VCaP (cell line): Measurements from ENCODE around the gene SDCCAG8.

ENCODE experiments used
- H3K27ac ChIP-seq: fragments of 450-650 bp; 2 replicates; pipeline ENCODE4 v1.5.1; 2017
- TF ChIP-seq, protein P1 (sequence below): fragments of 450-650 bp; conservative IDR thresholded peaks from 2 replicates; pipeline ENCODE4 v1.5.1; 2017; ENCODE audit warnings: mild to moderate bottlenecking, moderate library complexity

The SDCCAG8 gene

GRCh38 chr1:243391355-243391754 is 135.5 kb downstream of the SDCCAG8 start:
- TF ChIP-seq, protein P1, sequence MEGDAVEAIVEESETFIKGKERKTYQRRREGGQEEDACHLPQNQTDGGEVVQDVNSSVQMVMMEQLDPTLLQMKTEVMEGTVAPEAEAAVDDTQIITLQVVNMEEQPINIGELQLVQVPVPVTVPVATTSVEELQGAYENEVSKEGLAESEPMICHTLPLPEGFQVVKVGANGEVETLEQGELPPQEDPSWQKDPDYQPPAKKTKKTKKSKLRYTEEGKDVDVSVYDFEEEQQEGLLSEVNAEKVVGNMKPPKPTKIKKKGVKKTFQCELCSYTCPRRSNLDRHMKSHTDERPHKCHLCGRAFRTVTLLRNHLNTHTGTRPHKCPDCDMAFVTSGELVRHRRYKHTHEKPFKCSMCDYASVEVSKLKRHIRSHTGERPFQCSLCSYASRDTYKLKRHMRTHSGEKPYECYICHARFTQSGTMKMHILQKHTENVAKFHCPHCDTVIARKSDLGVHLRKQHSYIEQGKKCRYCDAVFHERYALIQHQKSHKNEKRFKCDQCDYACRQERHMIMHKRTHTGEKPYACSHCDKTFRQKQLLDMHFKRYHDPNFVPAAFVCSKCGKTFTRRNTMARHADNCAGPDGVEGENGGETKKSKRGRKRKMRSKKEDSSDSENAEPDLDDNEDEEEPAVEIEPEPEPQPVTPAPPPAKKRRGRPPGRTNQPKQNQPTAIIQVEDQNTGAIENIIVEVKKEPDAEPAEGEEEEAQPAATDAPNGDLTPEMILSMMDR = no peak

GRCh38 chr1:243393096-243393495 is 137.3 kb downstream of the SDCCAG8 start:
- TF ChIP-seq, protein P1 = no peak
- no peak overlapping the region for H3K27ac ChIP-seq

More at GRCh38 chr1:243391355-243391754, 135.5 kb downstream of the SDCCAG8 start:
- H3K27ac ChIP-seq = no peak overlapping the region

GRCh38 chr1:243394066-243394465 is 138.2 kb downstream of the SDCCAG8 start:
- peak overlapping the region; percentile 61 for H3K27ac ChIP-seq
- TF ChIP-seq, protein P1 = no peak

DNA sequence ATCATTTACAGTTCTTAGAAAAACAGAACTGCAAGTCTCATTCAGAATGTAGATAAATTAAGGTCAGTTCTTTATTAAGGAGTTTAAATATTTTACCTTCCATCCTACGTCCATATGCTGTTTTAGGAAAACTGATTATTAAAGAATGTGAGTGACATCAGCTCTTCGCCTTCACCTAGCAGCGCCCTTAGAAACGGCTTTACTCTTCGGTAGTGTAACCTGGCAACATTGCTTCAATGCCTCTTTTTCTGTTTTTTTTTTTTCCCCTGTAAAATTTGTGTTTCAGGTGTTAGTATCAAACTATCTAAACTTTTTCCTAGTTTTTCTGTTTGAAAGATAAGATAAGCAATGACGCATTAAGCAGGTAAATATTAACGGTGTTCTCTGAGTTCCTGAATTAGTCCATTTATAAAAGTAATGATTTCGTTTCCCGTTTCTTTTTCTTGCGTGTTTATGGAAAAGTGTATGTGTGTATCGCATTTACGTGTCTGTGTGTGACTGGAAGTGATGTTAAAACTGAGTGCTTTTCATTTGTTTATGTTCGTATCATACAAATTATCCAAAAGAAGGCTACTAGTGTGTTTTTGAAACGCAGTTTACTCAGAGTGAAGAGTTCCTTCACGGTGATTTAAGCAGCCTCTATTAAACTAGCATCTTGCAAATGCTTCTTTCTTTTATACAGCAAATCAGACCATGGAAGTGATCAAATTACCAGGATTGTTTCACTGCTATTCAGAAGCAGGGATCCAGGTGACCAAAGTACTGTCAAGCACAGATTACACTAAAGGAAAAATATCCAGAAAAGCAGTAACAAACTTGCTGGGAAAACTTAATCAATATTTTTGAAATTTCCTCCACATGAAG is 139.0 kb downstream of the SDCCAG8 start:
- TF ChIP-seq, protein P1 = no peak
- peak overlapping the region; percentile 61 for H3K27ac ChIP-seq

DNA sequence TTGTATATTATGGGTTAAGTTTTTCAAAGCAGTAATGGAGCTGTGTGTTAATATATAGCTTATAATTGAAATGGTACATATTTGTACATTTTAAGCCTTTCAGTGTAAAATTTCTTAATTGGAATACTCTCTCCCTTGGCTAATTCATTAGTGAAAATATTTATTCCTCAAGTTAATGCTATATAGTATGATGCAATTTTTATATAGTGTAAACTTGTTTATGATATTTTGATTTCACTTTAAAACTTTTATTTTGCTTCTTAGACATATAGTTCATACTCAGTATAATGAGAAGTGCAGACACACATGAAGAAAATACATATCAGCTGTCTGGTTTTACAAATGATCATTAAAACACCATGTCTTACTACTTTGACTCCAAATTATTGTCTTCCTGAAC is 140.6 kb downstream of the SDCCAG8 start:
- TF ChIP-seq, protein P1 = no peak

DNA sequence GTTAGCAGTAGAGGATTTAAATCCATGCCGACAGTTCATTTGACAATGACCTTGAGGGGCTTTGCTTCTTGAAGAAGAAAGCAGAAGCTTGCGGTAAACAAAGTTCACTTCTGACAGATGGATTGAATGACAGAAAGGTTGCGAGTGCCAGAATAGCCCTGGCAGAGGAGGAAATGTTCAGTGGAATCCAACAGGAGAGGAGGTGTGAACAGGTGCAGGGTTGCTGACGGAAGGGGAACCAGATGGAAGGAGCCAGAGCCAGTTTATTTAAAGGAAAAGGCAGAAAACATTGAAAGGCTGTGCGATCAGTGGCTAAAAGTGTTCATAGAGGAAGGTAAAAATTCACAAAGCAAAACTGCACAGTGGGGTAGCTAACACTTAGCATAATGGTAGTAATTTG is 141.0 kb downstream of the SDCCAG8 start:
- peak overlapping the region; percentile 81 for H3K27ac ChIP-seq
- TF ChIP-seq, protein P1 = no peak

More for the DNA sequence above, 140.6 kb downstream of the SDCCAG8 start:
- peak overlapping the region; percentile 81 for H3K27ac ChIP-seq

DNA sequence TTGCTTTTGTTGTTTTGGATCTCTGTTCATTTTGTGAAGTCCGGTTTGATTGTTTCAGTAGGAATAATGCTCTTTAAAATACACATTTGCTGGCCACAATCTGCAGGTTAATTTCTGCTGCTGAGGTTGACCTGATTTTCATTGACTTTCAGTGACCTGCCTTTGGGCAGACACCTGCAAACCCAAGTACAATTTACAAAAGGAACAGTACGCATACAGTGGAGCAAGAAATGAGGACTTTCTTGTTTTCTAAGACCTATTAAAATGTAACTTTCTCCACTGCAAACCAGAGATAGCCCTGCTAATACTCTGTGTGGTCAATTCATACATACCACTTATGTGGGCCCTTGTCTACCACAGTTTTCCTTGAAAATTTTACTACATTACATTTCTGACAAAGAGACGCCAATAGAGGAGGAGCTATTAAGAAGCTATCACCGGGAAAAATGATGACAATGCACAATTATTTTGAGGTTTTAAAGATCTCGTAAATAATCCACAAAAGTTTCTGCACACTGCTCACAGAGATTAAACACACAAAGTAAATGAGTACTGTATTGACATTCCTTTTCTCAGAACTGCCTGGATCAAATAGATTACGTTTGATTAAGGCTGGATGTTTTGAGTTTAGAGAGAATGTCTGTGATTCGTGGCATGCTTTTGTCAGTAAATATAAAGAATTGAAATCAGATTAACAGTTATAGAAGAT is 141.9 kb downstream of the SDCCAG8 start:
- peak overlapping the region; percentile 81 for H3K27ac ChIP-seq

More for the DNA sequence above, 141.9 kb downstream of the SDCCAG8 start:
- TF ChIP-seq, protein P1 = no peak
